RWPE1 (cell line): ENCODE results near the gene ASGR1.

Experiments
- CTCF ChIA-PET: fragments of 350-600 bp; sonication (Branson Sonifier 250); formaldehyde crosslinking; extraction: SDS; loops from one replicate; lab custom pipeline; 2021; lab: Yijun Ruan, JAX
- POLR2A ChIA-PET: fragments of 400-600 bp; formaldehyde crosslinking; extraction: SDS; loops from one replicate; lab custom pipeline; 2020; ENCODE audit warnings: antibody characterized with exemption; ENCODE audit not compliant: low non-redundant PET; lab: Yijun Ruan, JAX
- DNase-seq: peaks from one replicate; pipeline ENCODE4 v3.0.0; 2012; ENCODE audit warnings: low spot score
- H3K27ac ChIP-seq: fragments of 450-650 bp; 2 replicates; pipeline ENCODE4 v1.5.1; 2017
- CTCF ChIP-seq: fragments of 450-650 bp; conservative IDR thresholded peaks from 2 replicates; pipeline ENCODE4 v1.5.1; 2017; ENCODE audit warnings: low read depth, mild to moderate bottlenecking

Gene ASGR1

GRCh38 chr17:7213895-7214299 lies 34.7 kb upstream of the ASGR1 start:
- DNase-seq, result peak; percentile 73
- no peak for TF ChIP-seq CTCF
- CTCF ChIA-PET, result no interaction called here
- H3K27ac ChIP-seq, result peak overlapping the region; percentile 99
- POLR2A ChIA-PET, result no interaction called here

- CTCF ChIA-PET, result no interaction called here
- no peak for DNase-seq
- no peak overlapping the region for H3K27ac ChIP-seq
- POLR2A ChIA-PET, result no interaction called here
- no peak for TF ChIP-seq CTCF
These were observed 32.5 kb upstream of the ASGR1 start for GRCh38 chr17:7211491-7212273.

- POLR2A ChIA-PET, result no interaction called here
- CTCF ChIA-PET, result interaction anchor here (0.7 to 1.1 kb wide), 2 partner anchors 157 to 184 kb away, joined by 3 read pairs; no protein-coding TSS in a partner anchor
- TF ChIP-seq CTCF, result no peak
- DNase-seq, result no peak
- H3K27ac ChIP-seq, result no peak overlapping the region
These were observed 29.7 kb upstream of the ASGR1 start for GRCh38 chr17:7208754-7209460.

- no peak overlapping the region for H3K27ac ChIP-seq
- DNase-seq, result no peak
- CTCF ChIA-PET, result interaction anchor here (0.7 to 1.1 kb wide), 2 partner anchors 156 to 755 kb away, joined by 3 to 4 read pairs; no protein-coding TSS in a partner anchor
- POLR2A ChIA-PET, result no interaction called here
- no peak for TF ChIP-seq CTCF
These were observed 28.9 kb upstream of the ASGR1 start for GRCh38 chr17:7208027-7208571.

- POLR2A ChIA-PET, result no interaction called here
- DNase-seq, result no peak
- H3K27ac ChIP-seq, result peak overlapping the region; percentile 11
- CTCF ChIA-PET, result interaction anchor here (0.7 to 0.8 kb wide), 2 partner anchors 15 to 754 kb away, joined by 3 to 4 read pairs; no protein-coding TSS in a partner anchor
- no peak for TF ChIP-seq CTCF
These were observed 28.2 kb upstream of the ASGR1 start for GRCh38 chr17:7207120-7208001.
